ENCODE measurements around the gene HAUS5. TPM values are rescaled to one million over a fixed set of nuclear protein-coding genes. Genes with fewer than 3 reads are reported as not detected.

Gene HAUS5
- total RNA-seq, 1 donor from 2014 or later, result 36.1 TPM

DNA sequence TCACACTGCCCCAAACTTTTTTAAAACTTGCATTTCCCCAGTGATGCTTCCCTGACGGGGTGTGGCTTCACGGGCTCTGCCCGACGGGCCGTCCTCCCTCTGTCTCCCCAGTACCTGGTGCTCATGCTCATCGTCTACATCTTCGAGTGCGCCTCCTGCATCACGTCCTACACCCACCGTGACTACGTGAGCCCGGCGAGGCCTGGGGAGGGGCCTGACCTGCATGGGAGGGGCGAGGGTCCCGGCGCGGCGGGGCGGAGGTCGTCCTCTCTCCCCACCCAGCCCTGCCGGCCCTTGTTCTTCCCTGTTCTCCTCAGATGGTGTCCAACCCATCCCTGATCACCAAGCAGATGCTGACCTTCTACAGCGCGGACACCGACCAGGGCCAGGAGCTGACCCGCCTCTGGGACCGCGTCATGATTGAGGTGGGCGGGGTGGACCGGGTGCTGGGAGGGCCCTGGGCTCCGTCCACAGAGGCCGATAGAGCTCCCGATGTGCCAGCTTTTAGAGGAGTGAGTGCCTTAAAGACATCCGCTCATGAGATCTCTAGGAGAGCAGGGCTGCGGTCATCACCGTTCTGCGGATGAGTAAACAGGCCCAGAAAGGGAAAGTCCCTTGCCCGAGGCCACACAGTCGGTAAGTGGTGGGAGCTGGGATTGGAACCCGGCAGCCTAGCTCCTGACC is 60.7 kb downstream of the HAUS5 start:
- Mint-ChIP-seq H3K4me3 (peak overlapping the region; percentile 66), H3K9me3 (no peaks in the 10 kb centered on the region), H3K4me1 (peaks cover 8% of the 10 kb centered on the region), H3K36me3 (ENCODE audit: low read depth) (no peaks in the 10 kb centered on the region), H3K27ac (no peak overlapping the region), H3K27me3 (peaks cover 41% of the 10 kb centered on the region)
- ChIA-PET POLR2A (interaction anchor here (1.1 kb wide), 1 partner anchor 25 kb away, joined by 3 read pairs; the partner anchor contains the start of gene COX6B1), CTCF (interaction anchor here (1.1 to 1.3 kb wide), 2 partner anchors 22 to 125 kb away, joined by 3 to 5 read pairs; no protein-coding TSS in a partner anchor)
- DNase-seq, result no peak
- ATAC-seq (ENCODE audit: low read depth), result peak; percentile 57
- intact Hi-C loops (cut with micrococcal nuclease), result no loop called here
- TF ChIP-seq, protein P1, sequence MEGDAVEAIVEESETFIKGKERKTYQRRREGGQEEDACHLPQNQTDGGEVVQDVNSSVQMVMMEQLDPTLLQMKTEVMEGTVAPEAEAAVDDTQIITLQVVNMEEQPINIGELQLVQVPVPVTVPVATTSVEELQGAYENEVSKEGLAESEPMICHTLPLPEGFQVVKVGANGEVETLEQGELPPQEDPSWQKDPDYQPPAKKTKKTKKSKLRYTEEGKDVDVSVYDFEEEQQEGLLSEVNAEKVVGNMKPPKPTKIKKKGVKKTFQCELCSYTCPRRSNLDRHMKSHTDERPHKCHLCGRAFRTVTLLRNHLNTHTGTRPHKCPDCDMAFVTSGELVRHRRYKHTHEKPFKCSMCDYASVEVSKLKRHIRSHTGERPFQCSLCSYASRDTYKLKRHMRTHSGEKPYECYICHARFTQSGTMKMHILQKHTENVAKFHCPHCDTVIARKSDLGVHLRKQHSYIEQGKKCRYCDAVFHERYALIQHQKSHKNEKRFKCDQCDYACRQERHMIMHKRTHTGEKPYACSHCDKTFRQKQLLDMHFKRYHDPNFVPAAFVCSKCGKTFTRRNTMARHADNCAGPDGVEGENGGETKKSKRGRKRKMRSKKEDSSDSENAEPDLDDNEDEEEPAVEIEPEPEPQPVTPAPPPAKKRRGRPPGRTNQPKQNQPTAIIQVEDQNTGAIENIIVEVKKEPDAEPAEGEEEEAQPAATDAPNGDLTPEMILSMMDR (IDR thresholded peaks at IDR 0.05), result no peak

Other genes starting within 250 kb of the HAUS5 start
- not detected in 2 replicates for gene GPR42, start 241.7 kb upstream of the HAUS5 start, total RNA-seq
- not detected in 2 replicates for gene FFAR2, start 164.5 kb upstream of the HAUS5 start, total RNA-seq
- not detected in 2 replicates for gene KRTDAP, start 122.3 kb upstream of the HAUS5 start, total RNA-seq
- gene DMKN, start 99.1 kb upstream of the HAUS5 start, total RNA-seq, result 1.5 and 1.7 TPM in 2 replicates
- not detected in 2 replicates for gene SBSN, start 84.4 kb upstream of the HAUS5 start, total RNA-seq
- gene GAPDHS, start 79.3 kb upstream of the HAUS5 start, total RNA-seq, result not detected in 2 replicates
- gene TMEM147, start 67.1 kb upstream of the HAUS5 start, total RNA-seq, result 46.9 and 55.3 TPM in 2 replicates
- gene ATP4A, start 49.1 kb upstream of the HAUS5 start, total RNA-seq, result not detected in 2 replicates
- not detected in 2 replicates for gene PMIS2, start 26.6 kb upstream of the HAUS5 start, total RNA-seq
- 73.6 and 76.1 TPM in 2 replicates for gene RBM42, start 16.3 kb downstream of the HAUS5 start, total RNA-seq
- 0.32 TPM in 1 of 2 replicates, not detected in the other for gene ETV2, start 29.0 kb downstream of the HAUS5 start, total RNA-seq
- 334 and 401 TPM in 2 replicates for gene COX6B1, start 35.6 kb downstream of the HAUS5 start, total RNA-seq
- not detected in 2 replicates for gene UPK1A, start 53.8 kb downstream of the HAUS5 start, total RNA-seq
- 16.4 and 21.4 TPM in 2 replicates for gene ZBTB32, start 91.8 kb downstream of the HAUS5 start, total RNA-seq
- gene KMT2B, start 105.3 kb downstream of the HAUS5 start, total RNA-seq, result 65.6 and 65.8 TPM in 2 replicates
- 130 and 133 TPM in 2 replicates for gene IGFLR1, start 129.7 kb downstream of the HAUS5 start, total RNA-seq
- gene U2AF1L4, start 132.7 kb downstream of the HAUS5 start, total RNA-seq, result 41.0 and 46.1 TPM in 2 replicates
- 45.0 and 45.6 TPM in 2 replicates for gene PSENEN, start 132.9 kb downstream of the HAUS5 start, total RNA-seq
- 12.2 and 14.3 TPM in 2 replicates for gene LIN37, start 135.8 kb downstream of the HAUS5 start, total RNA-seq
- gene HSPB6, start 144.3 kb downstream of the HAUS5 start, total RNA-seq, result not detected in 2 replicates
- gene PROSER3, start 145.4 kb downstream of the HAUS5 start, total RNA-seq, result 43.7 and 60.5 TPM in 2 replicates
- 9.3 and 15.0 TPM in 2 replicates for gene ARHGAP33, start 162.8 kb downstream of the HAUS5 start, total RNA-seq
- not detected in 2 replicates for gene PRODH2, start 200.1 kb downstream of the HAUS5 start, total RNA-seq
- gene NPHS1, start 239.8 kb downstream of the HAUS5 start, total RNA-seq, result 0.18 TPM in 1 of 2 replicates, not detected in the other
- not detected in 2 replicates for gene KIRREL2, start 244.2 kb downstream of the HAUS5 start, total RNA-seq

Data from activated B cell treated with CpG ODN at 0.5 μM for 24 hours (primary cell).